ENCODE measurements around the gene KBTBD2.
A peak's percentile ranks its signal among the peaks of the same experiment; 100 is the strongest.
"Not testable (repeated sequence)": the region's sequence is repeated elsewhere in the genome, so short reads cannot be mapped to it uniquely, and the experiment has no call there.

The KBTBD2 gene

DNA sequence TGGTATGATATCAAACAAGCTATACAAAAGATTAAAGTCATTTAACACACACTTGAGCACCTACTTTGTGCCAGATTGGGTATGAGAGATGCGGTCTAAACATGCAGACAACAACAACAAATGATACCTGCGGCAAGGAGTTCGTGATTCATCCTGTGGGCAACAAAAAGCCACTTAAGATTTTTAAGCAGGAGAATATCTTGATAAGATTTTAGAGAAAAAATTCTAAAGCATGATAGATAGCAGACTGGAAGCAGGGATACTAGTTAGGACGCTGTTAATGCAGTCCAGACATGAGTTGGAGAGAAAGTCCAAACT is 1.6 kb upstream of the KBTBD2 start:
- DNase-seq (ENCODE audit: low read depth), result no peak

DNA sequence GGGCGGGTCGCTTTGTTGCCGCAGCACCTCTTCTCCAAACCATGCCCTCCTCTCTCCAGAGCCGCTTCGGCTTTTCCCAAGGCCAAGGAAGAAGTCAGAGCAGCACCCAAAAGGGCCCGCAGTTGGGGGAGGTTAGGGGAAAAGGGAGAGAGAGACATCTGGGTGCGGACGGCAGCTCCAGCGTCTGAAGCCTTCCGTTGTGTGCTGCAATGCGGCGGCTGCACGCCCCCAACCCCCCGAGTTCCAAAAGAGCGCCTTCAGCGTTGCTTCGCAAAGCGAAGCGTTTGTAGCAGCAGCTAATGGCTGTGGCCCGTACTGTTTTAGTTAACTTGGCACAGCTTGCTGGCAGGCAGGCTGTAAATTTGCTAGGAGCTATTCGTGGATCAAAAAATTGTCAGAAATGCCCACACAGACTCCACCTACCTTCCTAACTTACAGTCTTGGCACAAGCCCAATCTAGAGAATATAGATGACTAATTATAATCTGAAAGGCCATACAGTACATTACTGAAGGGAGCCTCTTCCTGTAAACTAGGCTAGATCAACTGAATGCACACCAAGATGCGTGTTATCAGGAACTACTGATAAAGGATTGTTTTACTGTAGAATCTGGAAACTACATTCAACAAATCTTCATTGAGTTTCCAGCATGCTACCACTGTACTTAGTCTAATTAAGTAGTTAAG is 1.1 kb upstream of the KBTBD2 start:
- peak; percentile 36 for DNase-seq (ENCODE audit: low read depth)

DNA sequence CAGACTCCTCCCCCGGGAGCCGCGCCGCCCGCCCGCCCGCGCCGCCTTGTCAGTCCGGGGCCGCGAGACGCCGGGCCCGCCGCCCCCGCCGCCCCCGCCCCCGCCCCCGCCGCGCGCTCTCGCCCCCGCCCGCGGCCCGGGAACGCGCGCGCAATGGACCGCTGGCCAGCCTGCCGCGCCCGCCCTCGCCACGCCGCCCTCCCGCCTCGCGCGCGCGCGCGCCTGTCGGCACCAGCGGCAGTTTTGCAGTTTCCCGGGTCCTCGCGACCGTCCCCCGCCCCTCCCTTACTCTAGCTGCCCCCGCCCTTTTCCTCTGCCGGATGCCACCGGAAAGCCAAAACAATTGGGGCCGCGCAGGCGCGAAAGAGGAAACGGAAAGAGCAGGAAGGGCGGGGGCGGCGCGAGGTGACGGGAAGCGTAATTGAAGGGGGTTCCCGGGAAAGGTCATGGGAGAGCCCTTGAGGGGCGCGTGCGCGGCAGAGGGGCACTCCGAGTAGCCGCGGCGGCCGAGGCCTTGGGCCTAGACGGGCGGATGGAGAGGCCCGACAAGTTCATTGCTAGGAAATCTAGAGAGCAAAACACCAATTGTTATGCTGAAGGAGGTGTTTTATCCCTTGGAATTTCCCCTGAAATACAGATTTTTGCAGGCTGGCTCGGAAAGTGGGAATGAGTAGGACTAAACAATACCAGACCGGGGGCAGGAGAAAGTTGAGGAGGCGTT is 400 bp upstream of the KBTBD2 start:
- peak; percentile 96 for DNase-seq (ENCODE audit: low read depth)

DNA sequence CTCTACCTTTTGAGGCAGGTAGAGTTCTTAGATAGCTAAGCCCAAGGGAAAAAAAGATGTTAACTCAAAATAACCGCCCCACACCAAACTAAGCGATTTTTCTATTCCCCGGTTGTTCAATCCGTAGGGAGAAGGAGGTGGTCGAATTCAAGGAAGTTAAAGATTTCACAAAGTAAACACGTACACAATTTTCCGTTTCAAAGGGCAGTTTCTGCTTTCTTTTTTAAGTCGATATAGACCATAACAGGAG is 842 bp downstream of the KBTBD2 start:
- DNase-seq (ENCODE audit: low read depth), result no peak

DNA sequence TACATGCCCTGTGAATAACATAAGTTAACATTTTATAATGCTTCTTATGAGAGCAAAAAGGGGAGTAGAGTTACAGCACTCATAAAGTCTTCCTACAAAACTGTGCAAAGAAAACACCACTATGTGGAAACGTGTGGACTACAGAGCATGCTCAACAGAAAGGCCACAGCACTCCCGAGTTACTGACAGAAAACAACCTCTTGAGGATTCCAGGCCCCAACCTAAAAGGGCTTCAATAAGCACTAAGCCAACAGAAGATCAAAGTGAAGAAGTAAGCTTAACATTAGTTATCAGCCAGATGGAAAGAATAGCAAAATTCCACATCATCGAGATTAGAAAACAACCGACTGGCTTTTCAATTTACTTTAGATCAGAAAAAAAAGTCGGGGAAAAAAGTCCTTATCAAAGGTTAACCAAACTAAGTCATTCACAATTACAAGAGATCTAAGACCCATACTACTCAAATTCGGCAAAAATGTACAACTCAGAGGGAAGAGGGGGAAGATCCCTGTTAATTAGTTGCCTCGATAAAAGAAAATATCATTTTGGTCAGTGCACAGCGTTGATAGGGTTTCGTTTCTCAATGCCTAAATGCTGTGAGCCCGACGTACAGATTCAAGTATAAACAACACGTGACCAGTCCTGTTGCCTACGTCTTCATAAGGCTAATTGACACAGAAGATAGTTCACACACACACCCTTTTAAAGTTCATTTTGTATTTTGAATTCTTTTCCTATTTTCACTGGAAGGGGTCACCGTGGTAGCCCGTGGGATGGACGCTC is 1.4 kb downstream of the KBTBD2 start:
- DNase-seq (ENCODE audit: low read depth), result no peak

DNA sequence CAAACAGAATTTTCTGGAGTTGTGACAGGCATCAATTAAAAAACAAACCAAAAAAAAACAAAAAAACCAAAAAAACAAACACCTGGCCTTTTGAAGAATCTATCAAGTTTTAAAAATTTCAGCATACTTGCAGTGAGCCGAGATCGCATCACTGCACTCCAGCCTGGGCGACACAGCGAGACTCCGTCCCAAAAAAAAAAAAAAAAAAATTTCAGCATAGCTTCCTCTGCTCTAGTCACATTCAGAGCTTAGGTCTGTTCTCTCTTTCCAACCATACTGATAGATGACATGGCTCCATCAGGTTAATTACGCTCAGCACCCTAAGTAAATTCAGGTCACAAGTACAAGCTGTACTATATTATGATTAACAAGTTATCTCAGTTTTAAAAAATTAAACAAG is 3.1 kb downstream of the KBTBD2 start:
- no peak for DNase-seq (ENCODE audit: low read depth)

DNA sequence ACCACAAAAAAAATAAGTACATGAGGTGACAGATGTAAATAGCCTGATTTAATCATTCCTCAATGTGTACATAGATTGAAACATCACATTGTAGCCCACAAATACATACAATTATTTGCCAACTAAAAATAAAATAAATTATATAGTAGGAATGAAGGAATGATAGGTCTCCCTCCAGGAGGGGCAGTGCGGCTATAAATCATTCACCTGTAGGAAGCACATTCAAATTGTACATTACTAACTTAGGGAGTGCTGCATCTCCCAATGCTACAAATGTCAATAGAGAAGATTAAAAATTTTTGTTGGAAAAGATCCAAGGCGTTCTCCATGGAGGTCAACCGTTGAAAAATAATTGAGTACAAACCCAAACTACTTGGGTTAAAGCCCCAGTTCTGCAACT is 4.2 kb downstream of the KBTBD2 start:
- no peak for DNase-seq (ENCODE audit: low read depth)

DNA sequence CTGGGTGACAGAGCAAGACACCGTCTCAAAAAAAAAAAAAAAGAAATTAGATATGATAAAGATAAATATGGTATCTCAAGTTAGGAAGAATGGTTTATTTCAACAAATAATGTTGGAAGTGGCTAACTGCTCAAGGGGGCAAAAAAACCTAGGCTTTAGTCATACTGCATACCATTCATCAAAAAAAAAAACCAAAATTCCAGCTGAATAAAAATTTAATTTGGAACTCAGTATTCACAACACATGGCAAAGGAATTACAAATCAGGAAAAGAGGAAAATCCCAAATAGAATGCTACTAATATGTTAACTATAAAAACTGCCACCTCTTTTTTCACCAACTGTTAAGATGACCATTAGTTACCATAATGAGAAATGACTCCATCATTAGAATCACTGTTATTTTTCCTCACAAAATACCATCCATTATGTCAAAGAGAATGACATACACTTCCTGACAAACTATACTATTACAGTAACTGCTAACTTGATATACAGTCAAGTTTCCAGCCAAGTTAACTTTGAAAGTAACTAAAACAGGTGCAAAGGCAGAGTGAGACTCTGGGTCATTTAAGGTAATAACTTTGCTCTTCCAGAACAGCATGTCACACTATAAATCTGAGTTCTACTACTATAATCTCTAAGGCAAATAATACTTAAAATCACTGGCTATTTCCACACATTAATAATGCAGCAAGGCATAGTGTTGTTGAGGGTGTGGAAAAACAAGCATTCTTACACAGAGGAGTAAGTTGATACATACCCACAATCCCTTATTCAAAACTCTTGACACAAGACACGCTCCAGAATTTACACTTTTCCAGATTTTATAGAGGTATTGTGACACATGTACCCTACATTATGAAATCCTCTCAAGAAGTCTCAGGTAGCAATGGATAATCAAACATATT is 10.2 kb downstream of the KBTBD2 start:
- no peak for DNase-seq (ENCODE audit: low read depth)

DNA sequence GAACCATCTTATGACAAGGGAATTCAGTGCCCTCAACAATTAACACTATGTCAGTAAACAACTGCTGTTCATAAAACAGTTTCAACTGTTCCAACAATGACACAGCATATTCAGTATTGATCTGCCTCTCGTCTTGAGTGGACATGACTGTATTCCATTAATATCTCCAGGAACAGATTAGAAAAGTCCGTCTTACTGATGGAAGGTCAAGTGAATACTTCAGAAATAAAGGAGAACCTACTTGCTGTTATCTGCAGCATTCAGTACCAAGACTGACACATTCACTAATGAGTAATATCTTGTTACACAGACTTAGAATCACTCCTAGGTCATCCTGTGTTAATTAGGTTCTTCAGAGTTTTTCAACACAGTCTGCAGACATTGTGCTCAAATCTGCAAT is 12.1 kb downstream of the KBTBD2 start:
- DNase-seq (ENCODE audit: low read depth), result no peak

DNA sequence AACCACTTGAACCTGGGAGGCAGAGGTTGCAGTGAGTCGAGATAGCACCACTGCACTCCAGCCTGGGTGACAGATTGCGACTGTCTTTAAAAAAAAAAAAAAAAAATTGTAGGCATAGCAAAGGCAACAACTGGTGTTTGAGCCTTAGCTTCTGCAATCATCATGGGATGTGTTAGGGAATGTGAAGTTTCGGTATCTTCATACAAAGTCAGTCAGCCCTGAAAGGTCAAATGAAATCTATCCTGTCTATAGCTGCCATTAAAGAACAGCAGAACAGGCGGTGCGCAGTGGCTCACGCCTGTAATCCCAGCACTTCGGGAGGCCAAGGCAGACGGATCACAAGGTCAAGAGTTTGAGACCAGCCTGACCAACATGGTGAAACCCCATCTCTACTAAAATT is 13.5 kb downstream of the KBTBD2 start:
- DNase-seq (ENCODE audit: low read depth), result not testable (repeated sequence)

DNA sequence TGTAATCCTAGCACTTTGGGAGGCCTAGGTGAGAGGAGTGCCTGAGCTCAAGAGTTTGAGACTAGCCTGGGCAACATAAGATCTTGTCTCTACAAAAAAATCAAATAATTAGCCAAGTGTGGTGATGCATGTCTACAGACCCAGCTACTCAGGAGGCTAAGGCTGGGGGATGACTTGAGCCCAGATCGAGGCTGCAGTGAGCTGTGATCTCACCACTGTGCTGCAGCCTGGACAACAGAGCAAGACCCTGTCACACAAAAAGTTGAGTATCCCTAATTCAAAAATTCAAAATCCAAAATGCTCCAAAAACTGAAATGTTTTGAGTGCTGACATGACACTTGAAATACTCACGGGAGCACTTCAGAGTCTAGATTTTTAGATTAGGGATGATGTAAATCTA is 19.1 kb downstream of the KBTBD2 start:
- no peak for DNase-seq (ENCODE audit: low read depth)

DNA sequence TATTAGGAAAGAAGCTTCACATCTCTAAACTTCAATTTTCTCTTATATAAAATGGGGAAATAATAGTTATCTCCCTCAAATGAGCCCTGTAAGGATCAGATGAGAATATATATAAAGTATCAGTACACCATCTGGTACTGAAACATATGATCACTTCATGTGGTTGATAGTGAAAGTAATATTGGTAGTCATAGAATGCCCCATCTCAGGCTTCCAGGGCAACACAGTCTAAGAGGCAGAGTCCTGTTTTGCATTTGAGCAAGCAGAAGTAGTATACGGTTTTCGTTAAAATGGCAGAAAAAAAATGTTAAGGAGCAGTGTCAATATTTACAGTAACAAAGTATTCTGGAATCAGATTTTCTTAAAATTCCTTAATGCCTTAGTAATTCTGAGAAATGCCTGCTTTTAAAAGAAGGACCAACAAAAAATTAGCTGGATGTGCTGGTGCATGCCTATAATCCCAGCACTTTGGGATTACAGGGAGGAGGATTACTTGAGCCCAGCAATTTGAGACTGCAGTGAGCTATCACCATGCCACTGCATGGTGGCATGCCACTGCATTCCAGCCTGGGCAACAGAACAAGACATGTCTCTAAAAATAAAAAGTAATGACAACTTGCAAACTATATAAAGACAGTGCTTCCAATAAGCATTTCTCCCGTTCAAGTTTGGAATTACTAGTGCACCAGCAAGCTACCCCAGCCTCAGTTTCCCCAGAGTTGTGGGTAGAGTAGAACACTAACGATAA is 19.8 kb downstream of the KBTBD2 start:
- DNase-seq (ENCODE audit: low read depth), result no peak

DNA sequence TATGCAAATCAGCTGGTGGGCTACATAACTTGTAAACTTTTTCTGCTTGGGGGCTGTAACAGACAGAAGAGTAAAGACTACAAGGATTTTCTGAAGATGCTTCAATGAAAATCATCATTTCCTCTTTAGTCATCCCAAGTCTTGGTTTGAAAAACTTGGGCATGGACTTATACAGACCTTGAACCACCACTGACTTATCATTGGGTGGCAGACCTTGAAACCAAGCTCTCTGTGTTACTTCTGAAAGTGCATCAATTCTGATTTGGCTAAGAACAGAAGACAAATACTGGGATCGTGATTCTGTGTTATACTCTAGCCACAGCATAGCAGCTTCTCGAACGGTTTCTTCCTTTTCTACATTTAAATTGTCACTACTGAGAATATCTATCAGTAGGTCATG is 21.3 kb downstream of the KBTBD2 start:
- no peak for DNase-seq (ENCODE audit: low read depth)

DNA sequence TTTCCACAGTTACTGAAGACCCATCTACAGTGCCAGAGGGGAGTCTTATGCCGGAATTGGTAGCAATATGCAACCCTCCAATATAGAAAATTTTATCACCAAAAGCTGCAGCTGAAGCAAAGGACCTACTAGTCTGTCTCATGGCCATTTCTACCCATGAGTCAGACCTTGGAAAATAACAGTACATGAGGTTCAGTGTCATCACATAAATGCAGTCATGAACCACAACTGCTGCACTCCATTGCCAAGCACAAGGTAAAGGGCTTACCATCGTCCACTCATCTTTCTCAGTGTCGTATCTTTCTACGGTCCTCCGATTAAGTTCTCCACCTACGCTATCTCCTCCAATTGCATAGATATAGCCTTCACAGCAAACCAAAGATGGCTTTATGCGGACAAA is 21.8 kb downstream of the KBTBD2 start:
- no peak for DNase-seq (ENCODE audit: low read depth)

DNA sequence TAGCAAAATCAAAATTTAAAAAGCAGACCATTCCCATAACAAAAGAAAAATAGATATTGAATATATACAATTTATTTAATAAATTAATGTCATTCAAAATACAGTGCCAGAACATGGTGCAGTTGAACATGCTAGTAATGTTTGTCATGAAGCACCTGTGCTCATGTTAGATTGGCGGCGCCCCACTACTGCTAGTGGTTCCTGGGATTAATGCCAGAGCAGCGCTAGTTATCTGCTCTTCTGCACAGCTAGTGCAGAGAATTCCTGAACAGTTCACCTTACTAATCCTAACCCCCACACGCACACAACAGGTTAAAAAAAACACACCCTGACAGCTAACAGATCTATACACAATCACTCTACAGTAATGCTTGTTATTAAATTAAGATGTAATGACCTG is 23.4 kb downstream of the KBTBD2 start:
- DNase-seq (ENCODE audit: low read depth), result no peak

DNA sequence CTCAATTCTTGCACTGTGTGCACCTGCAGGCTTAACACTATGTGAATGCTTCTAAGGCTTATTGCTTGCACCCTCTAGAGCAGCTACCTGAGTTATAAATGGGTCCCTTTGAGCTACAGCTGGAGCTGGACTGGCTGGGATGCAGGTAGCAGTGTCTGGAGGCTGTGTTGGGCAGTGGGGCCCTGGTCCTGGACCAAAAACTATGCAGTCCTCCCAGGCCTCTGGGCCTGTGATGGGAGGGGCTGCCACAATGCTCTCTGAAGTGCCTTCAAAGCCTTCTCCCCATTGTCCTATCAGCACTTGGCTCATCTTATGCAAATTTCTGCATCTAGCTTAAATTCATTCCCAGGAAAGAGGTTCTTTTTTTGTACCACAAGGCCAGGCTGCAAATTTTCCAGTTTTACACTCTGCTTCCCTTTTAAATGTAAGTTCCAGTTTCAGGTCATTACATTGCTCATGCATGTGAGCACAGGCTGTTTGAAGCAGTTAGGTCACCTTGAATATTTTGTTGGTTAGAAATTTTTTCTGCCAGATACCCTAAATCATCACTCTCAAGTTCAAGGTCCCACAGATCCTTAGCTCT is 26.0 kb downstream of the KBTBD2 start:
- DNase-seq (ENCODE audit: low read depth), result no peak

DNA sequence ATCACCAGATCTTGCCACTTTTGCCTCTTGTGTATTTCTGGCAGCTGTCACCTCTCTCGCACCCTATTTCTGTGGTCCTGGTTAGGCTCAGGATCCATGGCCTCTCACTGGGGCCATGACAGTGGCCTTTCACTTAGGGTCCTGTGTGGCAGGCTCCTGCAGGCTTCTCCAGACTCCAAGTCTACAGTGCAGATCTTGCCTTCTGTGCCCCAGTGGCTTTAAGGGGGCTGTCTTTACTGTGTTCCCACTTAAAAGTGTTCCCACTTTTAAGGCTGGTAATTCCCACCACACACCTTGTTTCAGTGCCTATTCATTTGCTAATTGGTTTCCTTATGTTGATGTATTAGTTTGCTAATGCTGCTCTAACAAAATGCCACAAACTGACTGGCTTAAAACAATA is 27.7 kb downstream of the KBTBD2 start:
- DNase-seq (ENCODE audit: low read depth), result not testable (repeated sequence)

DNA sequence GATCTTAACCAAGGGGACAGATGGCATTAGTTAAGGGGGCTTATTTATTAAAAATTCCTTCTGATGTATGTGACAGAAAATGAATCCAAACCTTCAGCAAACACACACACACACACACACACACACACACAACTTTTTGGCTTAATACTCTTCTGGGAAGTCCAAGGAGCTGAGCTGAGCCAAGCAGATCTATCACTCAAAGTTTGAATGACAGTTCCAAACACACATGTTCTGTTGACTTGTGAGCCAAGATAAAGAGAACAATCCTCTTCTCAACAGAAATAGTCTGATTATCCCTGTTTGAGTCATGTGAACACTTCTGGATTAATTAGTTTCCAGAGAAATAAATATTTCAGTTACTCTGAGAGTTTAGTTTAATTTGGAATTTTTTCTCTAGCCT is 31.5 kb downstream of the KBTBD2 start:
- no peak for DNase-seq (ENCODE audit: low read depth)

DNA sequence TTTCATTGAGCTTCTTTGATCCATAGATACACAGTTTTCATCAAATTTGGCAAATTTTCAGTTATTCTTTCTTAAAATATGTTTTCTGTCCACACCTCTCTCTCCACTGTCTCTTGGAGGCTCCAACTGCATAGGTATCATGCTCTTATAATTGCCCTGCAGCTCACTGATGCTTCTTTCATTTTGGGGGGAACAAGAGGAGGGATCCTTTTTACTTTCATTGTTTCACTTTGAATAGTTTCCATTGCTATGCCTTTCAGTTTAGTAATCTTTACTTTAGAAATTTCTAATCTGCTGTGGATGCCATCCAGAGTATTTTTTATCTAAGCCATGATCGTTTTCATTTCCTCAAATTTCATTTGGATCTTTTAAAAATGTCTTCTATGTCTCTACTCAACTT is 32.9 kb downstream of the KBTBD2 start:
- no peak for DNase-seq (ENCODE audit: low read depth)

DNA sequence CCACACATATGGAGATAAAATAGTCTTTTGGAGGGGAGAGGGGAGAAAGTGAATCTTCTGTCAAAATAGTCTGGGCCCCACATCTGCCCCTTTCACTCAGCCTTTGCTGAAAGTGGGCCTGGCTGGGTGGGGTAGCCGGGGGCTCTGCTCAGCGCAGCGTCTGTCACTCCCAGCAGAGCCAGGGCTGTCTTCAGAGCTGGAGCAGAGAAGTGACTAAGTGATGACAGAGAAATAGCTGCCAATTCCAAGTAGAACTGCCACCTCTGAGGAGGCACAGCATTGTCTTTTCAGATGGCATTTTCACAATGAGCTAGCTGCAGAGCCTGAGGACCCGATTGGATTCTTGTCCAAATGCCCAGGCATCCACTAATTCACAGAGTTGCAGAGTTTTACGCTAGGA is 34.5 kb downstream of the KBTBD2 start:
- DNase-seq (ENCODE audit: low read depth), result not testable (repeated sequence)
